Measurements from ENCODE around the gene COL4A6. TPM values are rescaled to one million over a fixed set of nuclear protein-coding genes. Genes with fewer than 3 reads are reported as not detected.

Gene COL4A6
- total and polyA plus RNA-seq, 2 donors (not counting 3 experiments of a cell fraction or from before 2014, with no cell fraction given): 0.49 to 0.62 TPM

DNA sequence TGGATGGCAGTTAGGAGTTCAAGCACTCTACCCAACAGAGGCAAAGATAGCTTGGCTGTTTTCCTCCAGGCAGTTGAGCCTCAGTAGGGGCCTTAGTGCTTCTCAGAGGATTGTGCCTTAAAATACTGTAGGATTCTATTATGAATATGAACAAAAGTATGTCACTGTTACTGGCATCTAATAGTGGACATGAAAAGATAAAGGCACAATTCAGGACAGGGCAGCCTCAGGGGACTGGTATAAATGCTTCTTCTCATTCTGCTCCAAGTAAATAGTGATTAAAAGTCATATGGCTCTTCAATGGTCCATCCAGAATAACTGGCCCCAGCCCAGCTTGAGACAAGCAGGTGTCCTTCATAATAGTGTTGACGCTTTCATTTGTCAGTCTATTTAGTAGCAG lies 17.7 kb downstream of the COL4A6 start:
- Histone ChIP-seq H3K9me1 (replicated peaks; ENCODE audit: control insufficient read depth, extremely low read depth, insufficient read depth, low read length) (no peaks in the 10 kb centered on the region), H3K9ac (replicated peaks; ENCODE audit: extremely low read depth, insufficient read depth, low read length) (no peak overlapping the region), H3K4me3 (replicated peaks in 1 of 3; ENCODE audit: insufficient read depth in 1 of 3, low read depth in 1 of 3, low read length in 3 of 3) (no peak overlapping the region), H3K4me2 (ENCODE audit: insufficient read depth, low read length) (no peak overlapping the region), H4K20me1 (replicated peaks; ENCODE audit: control insufficient read depth, extremely low read depth, insufficient read depth, low read length) (no peaks in the 10 kb centered on the region), H3K36me3 (ENCODE audit: control insufficient read depth in 2 of 2, extremely low read depth in 1 of 2, insufficient read depth in 2 of 2, low read length in 2 of 2) (no peaks in the 10 kb centered on the region), H3K27me3 (ENCODE audit: control insufficient read depth in 2 of 2, insufficient read depth in 2 of 2, low read length in 2 of 2) (no peaks in the 10 kb centered on the region), H3K9me3 (replicated peaks; ENCODE audit: control insufficient read depth, insufficient read depth, low read length) (no peaks in the 10 kb centered on the region), H2AFZ (ENCODE audit: low read depth, low read length) (no peak overlapping the region), H3K79me2 (ENCODE audit: control insufficient read depth, insufficient read depth, low read length) (no peaks in the 10 kb centered on the region), H3K27ac (ENCODE audit: insufficient read depth, low read depth, low read length) (no peak overlapping the region), H3K4me1 (ENCODE audit: control insufficient read depth, extremely low read depth, insufficient read depth, low read length) (no peaks in the 10 kb centered on the region)
- no TSS peak for BruUV-seq (replicated peaks)
- DNase-seq (ENCODE audit: low read depth, low spot score) (no peak), FAIRE-seq (no peak)
- POLR2A ChIA-PET: no interaction called here
- intact Hi-C loops (cut with micrococcal nuclease) (no loop called here), dilution Hi-C loops (cut with MboI; ENCODE audit: extremely low pct_ligation_motif_present, low sequenced_read_pairs) (no loop called here)
- CTCF ChIA-PET: no interaction called here
- TF ChIP-seq FOS (IDR thresholded peaks at IDR 0.05; ENCODE audit: borderline replicate concordance, insufficient read depth, low read length): no peak
- no peak for TF ChIP-seq JUN (IDR thresholded peaks at IDR 0.05; ENCODE audit: borderline replicate concordance, insufficient read depth, insufficient read length, low read depth)
- TF ChIP-seq MAX (IDR thresholded peaks at IDR 0.05; ENCODE audit: insufficient read depth, insufficient read length): no peak
- no peak for TF ChIP-seq CTCF (IDR thresholded peaks at IDR 0.05; ENCODE audit: extremely low read depth in 1 of 2, insufficient read depth in 1 of 2, low read depth in 1 of 2, low read length in 2 of 2)
- no peak for TF ChIP-seq MYC (IDR thresholded peaks at IDR 0.05; ENCODE audit: low read depth, low read length)
- no peak for TF ChIP-seq POLR2AphosphoS5 (IDR thresholded peaks at IDR 0.05; ENCODE audit: insufficient read depth, low read depth, low read length)
- no peak for TF ChIP-seq EZH2 (IDR thresholded peaks at IDR 0.05; ENCODE audit: borderline replicate concordance, low read depth, low read length, severe bottlenecking)
- no peak for TF ChIP-seq POLR2A (IDR thresholded peaks at IDR 0.05; ENCODE audit: low read depth, low read length)
- no peak for TF ChIP-seq GATA2 (IDR thresholded peaks at IDR 0.05; ENCODE audit: insufficient read depth, insufficient read length, low read depth, low read length)

Measured in endothelial cell of umbilical vein (primary cell).